Renal cortex interstitium (tissue), 11 donors: ENCODE data around the gene ABCA3. TPM values are rescaled to one million over a fixed set of nuclear protein-coding genes. Genes with fewer than 3 reads are reported as not detected.

Experiments used
- DNase-seq, 11 donors: peaks; one replicate each; pipeline ENCODE4 v3.0.0-alpha.2; 2013; ENCODE audit warnings: low read depth in 9 of 11, low spot score in 4 of 11; ENCODE audit errors: extremely low read depth in 1 of 11
- polyA plus RNA-seq, 3 donors: library from polyadenylated mRNA; unstranded; fragments of 120-200 nt; gene quantifications; one replicate each; pipeline ENCODE4 v1.2.1, GENCODE V29; 2013; ENCODE audit not compliant: insufficient read length in 3 of 3

Gene ABCA3
- polyA plus RNA-seq, 3 donors: 5.2 to 6.9 (median 6.3) TPM

DNA sequence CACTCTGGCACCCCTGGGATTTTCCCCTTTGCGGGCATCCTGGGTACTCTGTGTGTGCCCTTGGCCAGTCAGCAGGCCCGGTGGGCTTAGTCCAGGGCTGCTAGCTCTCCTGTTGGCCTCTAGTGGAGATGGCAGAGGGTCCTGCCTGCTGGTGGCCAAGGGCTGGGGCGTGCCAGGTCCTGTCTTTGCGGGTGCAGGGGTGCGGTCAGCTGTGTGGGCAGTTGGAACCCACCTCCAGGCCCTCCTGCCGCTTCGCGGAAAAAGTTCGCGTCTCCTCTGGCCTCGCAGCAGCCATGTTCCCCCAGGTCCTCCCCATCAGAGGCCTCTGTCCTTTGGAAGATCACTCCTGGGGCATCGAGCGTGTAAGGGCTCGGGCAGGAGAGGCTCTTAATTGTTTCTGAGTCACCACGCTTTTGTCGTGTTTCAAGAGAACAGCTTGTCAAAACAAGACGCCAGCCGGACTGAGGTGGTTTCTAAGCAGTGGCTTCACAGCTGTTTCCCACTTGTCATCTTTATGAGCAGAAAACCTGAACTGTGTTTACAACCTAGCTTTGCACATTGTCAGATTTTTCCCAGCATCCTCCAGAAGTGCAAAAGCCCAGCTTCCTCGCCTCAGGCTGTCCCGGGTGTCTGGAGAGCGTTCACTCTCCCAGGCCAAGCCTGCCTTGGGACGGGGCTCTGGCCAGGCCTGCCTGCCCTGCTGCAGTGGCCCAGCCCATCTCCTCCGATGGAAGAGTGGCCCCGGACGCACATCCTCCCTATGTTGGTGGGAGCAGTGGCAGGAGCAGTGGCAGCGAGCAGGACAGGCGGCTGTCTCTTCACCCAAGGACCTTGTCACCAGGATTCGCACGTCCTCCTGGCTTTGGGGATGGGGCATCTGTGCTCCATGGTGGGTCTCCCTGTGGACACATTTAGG is 109.3 kb downstream of the ABCA3 start:
- no peak for DNase-seq

- no peak for DNase-seq
These were observed 110.2 kb downstream of the ABCA3 start for GRCh38 chr16:2230376-2230775.

- no peak for DNase-seq
These were observed 110.8 kb downstream of the ABCA3 start for GRCh38 chr16:2229632-2230250.

DNA sequence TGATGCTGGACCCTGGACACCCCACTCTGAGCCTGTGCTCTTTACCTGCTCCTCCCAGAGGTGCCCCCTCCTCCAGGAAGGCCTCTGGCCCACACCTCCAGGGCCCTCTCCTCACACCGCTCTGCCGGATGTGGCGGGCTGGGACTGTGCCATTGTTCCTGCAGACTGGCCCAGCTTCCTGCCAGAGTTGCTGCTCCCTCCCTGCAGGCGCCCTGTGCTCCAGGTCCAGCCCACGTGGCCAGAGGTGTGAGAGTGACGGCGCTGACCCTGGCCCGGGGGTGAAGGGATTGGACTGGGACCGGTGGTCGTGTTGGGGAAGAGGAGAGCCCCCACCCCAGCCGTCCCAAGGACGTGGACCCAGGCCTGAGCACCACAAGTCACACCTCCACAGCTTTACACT is 111.4 kb downstream of the ABCA3 start:
- DNase-seq: no peak

DNA sequence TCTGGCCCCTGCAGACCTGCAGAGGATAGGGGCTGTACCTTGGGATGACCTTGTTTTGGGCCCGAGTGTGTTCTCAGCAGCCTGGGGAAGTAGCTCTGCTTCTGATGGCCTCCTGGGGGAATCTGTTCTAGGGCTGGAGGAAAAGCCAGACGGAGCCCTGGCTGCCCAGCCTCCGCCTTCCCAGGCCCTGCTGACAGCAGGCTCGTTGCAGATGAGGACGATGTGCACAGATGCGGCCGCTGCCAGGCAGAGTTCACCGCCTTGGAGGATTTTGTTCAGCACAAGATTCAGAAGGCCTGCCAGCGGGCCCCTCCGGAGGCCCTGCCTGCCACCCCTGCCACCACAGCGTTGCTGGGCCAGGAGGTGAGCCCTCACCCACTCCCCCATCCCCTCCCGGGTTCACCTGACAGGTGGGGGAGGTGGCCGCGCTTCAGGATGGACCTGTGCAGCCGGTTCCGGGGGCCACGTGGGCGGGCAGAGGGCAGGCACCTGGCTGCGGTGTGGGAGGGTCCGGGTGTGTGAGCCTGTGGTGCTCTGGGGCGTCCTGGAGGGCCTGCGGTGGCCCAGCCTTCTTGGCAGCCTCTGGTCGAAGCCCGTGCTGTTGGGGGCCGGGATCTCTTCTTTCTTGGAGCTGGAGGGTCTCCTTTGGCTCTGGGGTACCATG is 112.2 kb downstream of the ABCA3 start:
- DNase-seq: no peak

GRCh38 chr16:2226918-2227317 is 113.6 kb downstream of the ABCA3 start:
- no peak for DNase-seq

- no peak for DNase-seq
These were observed 114.2 kb downstream of the ABCA3 start for GRCh38 chr16:2226245-2226793.

Other genes with a start within 250 kb of the ABCA3 start
- 100 to 1,000 TPM in 2 of 3 donors, 10 to 100 TPM in 1; 53.6 to 123 (median 101) TPM for gene PKD1, start 204.8 kb downstream of the ABCA3 start, polyA plus RNA-seq
- 1 to 10 TPM; 2.6 to 3.4 (median 3.0) TPM for gene RAB26, start 192.1 kb downstream of the ABCA3 start, polyA plus RNA-seq
- gene TRAF7, start 184.9 kb downstream of the ABCA3 start, polyA plus RNA-seq: 10 to 100 TPM; 48.0 to 58.5 (median 49.3) TPM
- gene CASKIN1, start 144.1 kb downstream of the ABCA3 start, polyA plus RNA-seq: 1 to 10 TPM in 2 of 3 donors, under 1 TPM in 1; 1.00 to 2.4 (median 1.9) TPM
- gene MLST8, start 135.3 kb downstream of the ABCA3 start, polyA plus RNA-seq: 10 to 100 TPM; 41.6 to 55.8 (median 44.5) TPM
- gene BRICD5, start 129.9 kb downstream of the ABCA3 start, polyA plus RNA-seq: 10 to 100 TPM in 1 of 3 donors, 1 to 10 TPM in 2; 4.5 to 11.0 (median 7.9) TPM
- 10 to 100 TPM; 13.0 to 17.1 (median 14.9) TPM for gene PGP, start 125.9 kb downstream of the ABCA3 start, polyA plus RNA-seq
- 10 to 100 TPM; 13.0 to 24.9 (median 22.5) TPM for gene E4F1, start 117.1 kb downstream of the ABCA3 start, polyA plus RNA-seq
- 1 to 10 TPM in 2 of 3 donors, under 1 TPM in 1; 0.36 to 1.4 (median 1.4) TPM for gene DNASE1L2, start 104.3 kb downstream of the ABCA3 start, polyA plus RNA-seq
- 10 to 100 TPM; 59.0 to 76.2 (median 72.2) TPM for gene ECI1, start 89.1 kb downstream of the ABCA3 start, polyA plus RNA-seq
- 100 to 1,000 TPM; 194 to 231 (median 219) TPM for gene RNPS1, start 72.6 kb downstream of the ABCA3 start, polyA plus RNA-seq
- 10 to 100 TPM in 2 of 3 donors, 1 to 10 TPM in 1; 9.5 to 14.0 (median 11.9) TPM for gene CCNF, start 88.7 kb upstream of the ABCA3 start, polyA plus RNA-seq
- gene TEDC2, start 119.4 kb upstream of the ABCA3 start, polyA plus RNA-seq: 10 to 100 TPM in 2 of 3 donors, 1 to 10 TPM in 1; 8.5 to 14.2 (median 11.8) TPM
- 1 to 10 TPM; 1.8 to 4.4 (median 3.5) TPM for gene NTN3, start 130.6 kb upstream of the ABCA3 start, polyA plus RNA-seq
- 10 to 100 TPM; 15.2 to 19.6 (median 19.0) TPM for gene TBC1D24, start 134.4 kb upstream of the ABCA3 start, polyA plus RNA-seq
- gene ATP6V0C, start 173.2 kb upstream of the ABCA3 start, polyA plus RNA-seq: 100 to 1,000 TPM; 158 to 278 (median 243) TPM
- 10 to 100 TPM; 22.4 to 41.6 (median 33.2) TPM for gene AMDHD2, start 179.6 kb upstream of the ABCA3 start, polyA plus RNA-seq
- gene CEMP1, start 190.7 kb upstream of the ABCA3 start, polyA plus RNA-seq: 1 to 10 TPM; 1.8 to 4.9 (median 4.1) TPM
- gene PDPK1, start 197.3 kb upstream of the ABCA3 start, polyA plus RNA-seq: 10 to 100 TPM; 48.9 to 60.3 (median 53.9) TPM